ENCODE measurements around the gene CDH16.
"Not testable (repeated sequence)": the region's sequence is repeated elsewhere in the genome, so short reads cannot be mapped to it uniquely, and the experiment has no call there.

The CDH16 gene

DNA sequence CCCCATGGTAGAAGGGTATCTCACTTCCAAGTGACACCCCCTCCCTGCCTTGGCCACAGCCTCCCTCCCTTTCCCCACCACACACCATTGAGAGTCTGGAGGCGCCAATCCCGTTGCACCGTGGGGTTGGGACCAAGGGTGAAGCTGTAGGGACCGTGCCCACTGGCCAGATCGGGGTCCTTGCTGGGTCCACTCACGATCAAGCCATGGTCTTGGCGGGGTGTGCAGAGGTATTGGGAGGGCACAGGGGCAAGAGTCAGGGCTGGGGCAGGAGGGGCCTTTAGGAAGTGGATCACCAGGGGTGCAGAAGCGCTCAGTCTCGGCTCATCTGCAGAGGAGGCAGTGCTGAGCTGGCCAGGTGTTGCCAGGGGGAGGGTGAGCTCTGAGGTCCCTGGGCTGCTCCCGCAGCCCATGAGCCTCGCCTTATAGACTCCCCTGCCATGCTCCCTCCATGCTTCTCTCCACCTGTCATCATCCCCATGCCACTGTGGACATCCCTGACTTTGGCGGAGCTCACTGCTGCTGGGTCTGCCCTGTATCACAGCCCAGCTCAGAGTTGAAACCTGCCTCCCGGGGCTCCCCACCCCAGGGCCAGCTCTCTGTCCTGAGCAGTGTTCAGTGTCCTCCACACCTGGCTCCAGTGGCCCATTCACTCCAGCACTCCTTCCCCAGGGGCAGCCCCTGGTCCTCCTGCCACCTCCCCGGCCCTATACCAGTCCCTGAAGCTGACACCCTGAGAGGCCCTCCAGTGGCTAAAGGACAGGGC lies 8.3 kb downstream of the CDH16 start:
- no peak for DNase-seq

DNA sequence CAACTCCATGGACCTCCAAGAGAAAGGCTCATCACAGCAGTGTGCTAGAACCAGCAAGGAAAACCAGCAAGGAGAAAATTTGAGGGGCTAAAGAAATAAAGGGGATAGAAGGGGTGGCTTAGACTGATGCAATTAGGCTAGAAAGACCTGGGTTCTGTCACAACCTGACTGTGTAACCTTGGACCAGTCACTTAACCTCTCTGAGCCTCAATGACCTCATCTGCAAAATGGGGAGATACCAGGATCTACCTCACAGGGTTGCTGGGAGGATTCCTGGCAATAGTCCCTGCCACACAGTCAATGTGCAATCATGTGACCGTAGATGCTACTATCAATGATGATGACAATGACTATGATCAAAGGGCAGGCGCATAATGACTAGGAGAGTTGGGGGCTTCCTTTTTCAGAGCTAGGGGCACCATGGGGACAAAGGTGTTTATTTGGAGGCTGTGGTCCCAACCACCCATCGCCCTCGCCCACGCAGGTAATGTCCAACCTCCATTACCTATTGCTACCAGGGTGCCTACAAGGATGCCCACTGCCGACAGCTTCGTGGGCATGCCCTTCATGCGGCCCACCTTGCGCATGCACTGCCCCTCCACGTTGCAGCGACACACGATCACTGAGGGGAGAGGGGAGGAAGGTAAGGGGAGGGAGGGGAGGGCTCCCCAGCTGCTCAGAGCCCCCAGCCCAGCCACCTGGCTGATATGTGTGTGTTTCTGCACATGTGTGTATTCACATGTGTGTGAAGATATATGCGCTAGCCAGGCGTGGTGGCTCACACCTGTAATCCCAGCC lies 9.7 kb downstream of the CDH16 start:
- no peak for DNase-seq

DNA sequence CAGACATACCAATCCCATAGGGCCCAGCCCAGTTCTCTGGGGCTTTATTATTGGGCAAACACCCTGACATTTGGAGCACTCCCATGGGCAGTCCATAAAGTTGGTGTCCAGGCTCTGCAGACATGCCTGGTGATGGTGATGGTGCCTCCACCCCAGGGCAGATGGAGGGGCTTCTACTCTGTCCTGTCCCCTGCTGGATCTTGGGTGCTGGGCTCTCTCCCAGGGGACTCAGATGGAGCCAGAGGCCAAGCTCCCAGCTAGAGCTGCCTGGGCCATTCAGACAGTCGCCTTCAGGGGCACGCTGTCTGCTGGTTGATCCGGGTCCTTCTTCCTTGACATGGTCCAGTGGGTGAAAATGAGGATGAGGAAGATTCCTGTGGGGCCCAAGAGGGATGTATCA lies 10.6 kb downstream of the CDH16 start:
- no peak for DNase-seq

DNA sequence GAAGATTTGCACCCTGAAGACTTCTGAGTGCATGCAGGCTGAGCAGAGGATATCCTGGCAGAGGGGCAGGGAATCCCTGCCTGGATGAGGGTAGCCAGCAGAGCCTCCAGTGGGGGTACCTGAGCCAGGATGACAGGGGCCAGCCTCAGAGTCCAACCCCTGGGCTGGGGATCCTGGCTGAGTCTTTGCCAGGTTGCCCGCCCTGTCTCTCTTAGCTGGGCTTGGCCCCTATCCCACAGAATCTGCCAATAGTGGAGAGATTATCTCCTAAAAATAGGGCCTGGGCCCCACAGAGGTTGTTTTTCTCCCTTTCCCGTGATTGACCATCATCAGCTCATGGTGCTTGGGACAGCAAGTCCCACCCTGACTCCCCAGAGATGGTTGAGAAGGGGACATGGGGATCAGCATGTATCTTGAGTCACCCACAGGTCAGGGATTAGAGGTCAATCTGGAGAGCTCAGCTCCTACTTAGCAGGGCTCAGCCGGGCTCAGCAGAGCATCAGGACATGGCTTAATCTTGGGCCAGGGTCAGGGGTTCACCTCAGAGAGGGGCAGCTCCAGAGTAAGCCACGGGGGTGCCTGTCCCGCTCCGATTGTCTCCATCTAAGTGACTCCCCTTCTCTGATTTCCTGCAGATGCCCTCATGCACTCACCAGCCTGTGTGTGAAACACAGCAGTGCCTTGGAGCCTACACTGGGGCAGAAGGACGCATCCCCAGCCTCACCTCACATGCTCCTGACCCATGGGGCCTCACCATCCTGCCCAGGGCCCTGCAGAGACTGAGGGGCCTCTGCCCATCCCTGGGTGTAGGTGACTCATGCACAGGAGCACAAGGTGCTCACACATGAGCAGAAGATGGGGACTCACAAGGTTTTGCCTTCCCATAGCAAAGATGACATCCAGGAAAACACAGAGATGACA lies 11.5 kb downstream of the CDH16 start:
- no peak for DNase-seq

DNA sequence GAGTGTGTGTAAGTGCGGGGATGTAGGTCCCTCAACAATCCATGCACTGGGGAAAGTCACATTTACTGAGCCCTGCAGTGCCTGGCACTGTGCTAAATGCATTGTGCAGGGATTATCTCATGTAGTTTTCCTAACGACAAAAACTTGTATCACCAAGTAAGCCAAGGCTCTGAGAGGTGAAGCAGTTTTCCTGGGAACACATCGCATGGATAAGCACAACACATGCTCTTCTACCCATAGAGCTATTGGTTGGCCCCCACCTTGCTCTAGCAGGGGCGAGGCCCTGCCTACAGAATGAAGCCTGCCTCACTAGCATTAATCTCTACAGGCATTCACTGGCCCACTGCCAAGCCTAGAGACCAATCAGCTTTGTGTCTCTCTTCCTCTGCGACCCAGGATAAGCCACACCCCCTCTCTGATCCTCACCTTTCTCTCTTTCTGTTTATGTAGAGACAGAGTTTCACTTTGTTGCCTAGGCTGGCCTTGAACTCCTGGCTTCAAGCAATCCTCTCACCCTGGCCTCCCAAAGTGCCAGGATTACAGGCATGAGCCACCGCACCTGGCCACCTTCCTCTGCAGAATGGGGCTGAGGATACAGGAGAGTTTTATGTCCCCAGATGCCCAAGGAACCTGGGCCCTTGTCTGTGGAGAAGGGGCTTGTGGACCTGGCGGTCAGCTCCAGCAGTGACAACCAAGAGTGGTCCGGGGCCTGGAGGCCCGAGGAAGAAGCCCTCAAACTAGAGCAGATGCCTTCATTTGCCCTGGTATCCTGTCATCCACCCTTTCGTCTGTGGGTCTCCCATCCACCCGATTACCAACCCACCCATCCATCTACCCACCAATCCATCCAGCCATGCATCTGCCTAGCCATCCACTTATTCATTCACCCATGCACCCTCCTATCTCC lies 12.8 kb downstream of the CDH16 start:
- DNase-seq = no peak

DNA sequence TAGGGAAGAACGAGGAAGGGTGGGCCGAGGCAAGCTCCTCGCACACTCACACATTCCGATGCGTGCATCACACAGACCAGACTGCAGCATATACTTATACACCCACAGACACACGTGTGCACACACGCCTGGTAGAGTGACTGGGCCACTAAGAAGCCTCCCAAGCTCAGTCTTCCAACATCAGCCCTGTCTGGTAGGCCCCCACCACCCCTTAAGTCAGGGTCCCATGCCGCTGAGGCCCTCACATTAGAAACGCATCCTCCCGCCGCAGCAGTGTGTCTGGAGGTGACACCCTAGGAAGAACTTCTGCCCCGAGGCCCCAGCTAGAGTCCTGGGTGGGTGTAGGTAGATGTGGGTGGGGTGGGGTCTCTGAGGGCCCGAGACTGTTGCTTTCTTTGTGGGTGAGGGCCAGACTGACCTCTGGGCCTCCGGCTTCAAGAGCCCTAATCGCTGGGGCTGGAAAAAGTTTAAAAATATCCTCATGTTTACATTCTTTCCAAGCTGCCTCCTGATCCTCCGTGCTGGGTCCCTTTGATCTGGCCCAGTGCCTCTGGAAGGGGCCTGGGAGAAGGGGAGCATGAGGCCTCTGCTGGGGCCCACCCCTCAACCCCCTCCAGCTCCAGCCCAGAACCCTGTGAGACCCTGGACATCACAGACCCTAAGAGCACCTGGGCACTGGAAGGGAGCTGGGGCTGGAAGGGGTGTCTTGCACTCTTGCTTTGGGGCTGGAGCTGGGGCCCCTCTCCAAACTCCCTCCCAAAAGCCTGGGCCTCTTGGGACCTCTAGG lies 13.6 kb downstream of the CDH16 start:
- no peak for DNase-seq

DNA sequence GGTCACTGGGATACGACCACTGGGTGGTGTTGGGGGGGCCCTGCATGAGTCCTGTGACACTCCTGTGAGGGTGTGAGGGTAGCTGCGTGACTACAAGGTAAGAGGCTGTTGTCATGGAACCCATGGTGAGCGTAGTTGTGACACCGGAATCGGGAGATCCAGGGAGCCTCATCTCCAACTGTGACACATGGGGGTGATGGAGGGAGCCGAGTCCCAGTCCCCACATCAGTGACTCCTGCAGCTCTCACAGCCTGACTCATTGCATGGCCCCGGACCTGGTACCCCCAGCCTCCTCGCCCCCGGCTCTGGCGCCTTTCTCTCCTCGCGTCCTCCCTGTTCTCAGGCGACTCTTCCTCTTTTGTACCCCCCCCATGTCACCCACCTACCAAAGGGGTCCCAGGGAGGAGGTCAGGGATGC lies 14.2 kb downstream of the CDH16 start:
- DNase-seq = no peak

DNA sequence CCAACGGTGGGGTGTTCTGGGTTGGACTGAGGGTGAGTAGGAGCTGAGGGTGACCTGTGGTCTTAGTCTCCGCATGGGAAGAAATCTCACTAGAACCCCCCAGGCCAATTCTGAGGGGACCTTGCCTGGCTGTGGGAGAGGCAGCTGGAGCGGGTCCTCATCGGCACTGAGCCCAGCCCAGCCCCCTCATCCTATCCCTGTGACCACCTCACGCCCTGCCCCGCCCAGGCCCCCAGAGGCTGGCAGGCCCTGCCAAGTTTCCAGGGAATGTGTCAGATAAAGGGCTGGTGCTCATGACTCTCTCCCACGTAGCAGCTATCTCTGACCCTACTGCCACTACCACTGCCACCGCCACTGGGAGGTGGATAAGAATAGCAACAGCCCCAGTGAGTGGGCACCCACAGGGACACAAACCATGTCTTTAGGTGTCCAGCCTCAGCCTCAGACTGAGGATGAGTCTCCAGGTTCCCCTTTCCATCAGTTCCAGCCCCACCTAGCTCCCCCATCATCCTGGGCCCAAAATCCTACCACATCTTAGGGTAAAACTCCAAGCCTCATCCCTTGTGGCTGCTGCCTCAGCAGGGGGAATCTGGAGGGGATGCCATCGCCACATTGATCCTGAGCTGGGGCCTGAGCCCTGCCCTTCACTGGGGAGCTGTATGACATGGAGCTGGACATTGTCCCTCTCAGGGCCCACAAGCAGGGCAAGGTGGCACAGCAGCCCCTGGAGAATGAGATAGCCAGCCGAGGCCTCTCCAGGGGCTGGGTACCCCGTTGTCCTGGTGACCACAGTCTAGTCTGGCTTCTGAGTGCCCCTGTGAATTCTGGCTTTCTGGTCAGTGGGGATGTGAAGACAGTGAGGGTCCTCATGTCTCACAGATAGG lies 14.9 kb downstream of the CDH16 start:
- DNase-seq = no peak

DNA sequence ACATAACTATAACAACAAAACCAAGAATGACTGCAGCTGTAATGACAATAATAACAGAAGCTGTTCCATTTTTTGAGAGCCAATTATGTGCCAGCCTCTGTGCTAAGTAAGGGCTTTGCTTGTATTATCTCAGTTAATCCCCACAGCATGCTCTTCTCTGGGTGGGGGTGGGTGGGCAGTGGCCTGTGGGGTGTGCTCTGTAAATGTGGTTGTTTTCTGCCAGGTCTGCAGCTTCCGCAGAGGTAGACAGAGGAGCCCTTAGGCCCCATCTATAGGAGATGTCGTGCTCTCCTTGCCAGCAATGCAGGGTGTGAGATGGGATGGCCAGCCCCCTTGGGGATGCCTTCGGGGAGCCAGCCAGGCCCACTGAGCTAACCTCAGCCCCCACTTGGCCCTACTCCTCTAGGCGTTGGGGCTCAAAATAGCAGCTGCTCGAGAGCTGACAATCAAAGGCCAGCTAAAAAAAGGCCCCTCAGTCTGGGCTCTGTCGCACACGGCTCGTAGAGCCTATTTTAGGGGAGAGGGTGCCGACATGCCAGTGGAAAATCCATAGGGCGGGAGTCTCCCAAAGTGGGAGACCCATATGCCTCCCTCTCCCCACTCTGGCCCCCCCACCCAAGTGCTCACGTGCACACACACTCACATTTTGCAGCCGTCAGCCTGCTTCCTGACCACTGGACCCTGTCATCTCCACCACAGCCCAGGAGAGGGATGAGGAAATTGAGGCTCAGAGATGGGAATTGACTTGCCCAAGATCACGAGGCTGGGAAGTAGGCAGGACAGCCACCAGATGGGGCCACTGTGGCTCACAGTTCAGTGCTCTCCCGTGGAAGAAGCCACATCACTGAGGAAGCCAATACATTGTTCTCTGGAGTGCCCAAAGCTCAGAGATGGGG lies 15.8 kb downstream of the CDH16 start:
- no peak for DNase-seq

DNA sequence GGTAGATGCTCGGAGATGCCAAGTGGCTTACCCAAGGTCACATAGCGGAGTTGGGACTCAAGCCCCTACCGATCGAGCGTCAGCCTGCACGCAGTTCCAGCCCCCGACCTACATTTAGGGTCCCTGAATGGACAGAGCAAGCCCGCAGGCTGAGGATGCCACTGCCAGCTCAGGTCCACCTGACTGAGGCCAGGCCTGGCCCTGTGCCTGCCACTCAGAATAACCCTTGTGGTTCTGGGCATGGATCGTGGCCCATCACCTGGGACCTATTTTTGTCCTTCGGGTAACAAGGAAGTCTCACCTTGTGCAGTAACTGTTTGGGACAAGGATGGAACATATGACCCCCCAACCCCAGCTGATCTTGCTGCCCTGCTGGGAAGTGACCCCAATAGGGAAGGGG lies 17.1 kb downstream of the CDH16 start:
- no peak for DNase-seq

DNA sequence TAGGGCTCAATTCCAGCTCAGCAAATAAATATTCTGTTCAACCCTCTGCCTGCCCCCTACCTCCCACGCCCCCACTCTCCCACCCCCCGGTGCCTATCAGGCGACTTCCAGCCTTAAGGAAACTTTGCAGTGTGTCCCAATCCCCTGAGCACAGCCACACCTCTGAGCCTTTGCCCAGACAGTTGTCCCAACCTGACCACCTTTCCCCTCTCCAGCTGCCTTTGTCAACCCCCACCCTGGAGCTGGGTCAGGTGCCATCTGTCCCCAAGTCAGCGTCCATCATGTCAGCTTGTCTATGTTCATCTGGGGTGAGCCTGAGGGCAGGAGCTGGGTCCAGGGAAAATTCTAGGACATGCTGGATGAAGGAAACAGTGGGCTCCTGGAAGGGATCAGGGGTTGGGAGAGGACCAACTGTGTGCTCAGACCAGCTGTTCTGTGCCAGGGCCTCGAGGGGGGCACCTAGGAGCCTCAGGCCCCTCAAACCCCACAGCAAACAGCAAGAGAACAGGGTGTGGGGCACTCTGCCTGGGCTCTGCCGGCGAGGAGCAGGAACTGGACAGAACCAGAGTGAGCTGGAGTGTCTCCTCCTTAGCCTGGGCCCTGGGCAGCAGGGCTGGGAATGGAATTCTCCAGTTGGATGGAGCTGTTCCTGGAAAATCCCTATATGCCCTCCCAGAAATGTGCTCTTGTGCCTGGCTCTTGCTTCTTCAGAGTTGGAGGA lies 17.8 kb downstream of the CDH16 start:
- DNase-seq = no peak

DNA sequence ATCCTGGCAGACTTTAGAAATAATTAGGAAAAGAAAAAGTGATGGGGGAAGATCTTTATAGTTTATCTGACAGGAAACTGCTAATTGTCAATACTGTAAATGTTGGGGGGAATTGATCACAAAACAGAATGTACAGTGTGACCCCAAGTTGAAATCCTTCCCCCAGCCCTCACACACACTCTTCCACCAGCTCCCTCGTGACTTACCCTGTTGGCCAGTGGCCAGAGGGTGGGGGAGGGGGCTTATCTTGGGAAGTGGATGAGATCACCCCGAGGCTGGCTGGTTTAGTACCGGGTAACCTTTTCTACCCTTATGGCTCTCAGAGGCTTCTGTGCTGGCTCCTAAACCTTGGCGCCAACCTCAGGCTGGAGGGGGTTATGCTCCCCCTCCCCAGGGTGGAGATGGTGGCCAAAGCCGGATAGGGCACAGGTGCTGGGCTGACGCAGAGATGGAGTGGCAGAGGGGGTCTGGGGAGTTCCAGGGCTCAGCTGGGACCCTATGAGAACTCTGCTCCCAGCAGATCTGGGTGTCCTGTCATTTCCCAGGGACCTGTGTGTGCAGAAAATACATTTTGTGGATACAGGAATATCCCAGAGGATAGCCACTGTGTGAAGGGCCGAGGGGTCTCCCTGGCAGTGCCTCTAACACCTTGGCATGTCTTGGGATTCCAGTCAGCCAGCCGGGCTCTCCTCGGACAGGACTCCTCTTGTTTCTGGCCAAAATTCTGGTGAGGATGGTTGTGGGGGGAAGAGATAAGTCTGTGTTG lies 18.6 kb downstream of the CDH16 start:
- DNase-seq = no peak

DNA sequence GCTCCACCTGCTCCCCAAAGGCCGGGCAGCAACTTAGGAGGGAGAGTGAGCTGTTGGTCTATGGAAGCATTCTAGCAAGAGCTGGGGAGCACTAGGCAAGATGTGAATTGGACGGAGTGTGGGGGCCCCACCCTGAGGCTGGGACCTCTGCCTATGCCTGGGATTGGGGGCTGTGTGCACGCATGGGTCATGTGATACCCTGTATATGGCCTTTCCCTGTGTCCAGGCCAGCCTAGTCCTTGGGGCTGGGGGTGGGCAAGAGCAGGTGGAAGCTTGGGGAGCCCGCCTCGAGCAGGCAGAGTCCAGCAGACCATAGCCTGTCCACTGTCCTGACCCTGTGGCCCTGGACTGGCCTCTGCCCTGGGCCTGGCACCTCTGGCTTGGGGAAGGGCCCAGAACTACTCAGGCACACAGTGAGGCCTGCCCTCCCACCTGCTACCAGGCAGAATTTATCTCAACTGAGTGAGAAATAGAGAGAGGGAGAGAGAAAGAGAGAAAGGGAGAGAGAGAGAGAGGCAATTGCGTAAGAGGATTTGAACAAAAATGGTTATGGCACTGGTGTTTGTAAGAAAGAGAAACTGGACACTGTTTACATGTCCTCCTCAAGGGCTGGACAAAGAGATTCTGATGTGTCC lies 19.3 kb downstream of the CDH16 start:
- no peak for DNase-seq

DNA sequence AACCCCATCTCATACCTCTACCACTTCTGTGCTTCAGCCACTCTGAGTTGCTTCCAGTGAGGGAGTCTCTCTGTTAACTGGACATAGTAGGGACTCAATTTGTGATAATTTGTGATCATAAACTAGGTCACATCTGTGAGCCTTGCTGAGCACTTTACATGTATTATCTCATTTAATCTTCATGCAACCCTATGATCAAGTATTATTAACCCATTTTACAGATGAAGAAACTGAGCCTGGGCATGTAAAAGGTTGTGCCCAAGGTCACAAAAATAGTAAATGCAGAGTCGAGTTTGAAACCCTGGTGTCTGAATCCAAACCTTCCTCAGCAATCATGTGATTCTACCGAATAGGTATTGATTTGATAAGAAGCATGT lies 19.8 kb downstream of the CDH16 start:
- no peak for DNase-seq

DNA sequence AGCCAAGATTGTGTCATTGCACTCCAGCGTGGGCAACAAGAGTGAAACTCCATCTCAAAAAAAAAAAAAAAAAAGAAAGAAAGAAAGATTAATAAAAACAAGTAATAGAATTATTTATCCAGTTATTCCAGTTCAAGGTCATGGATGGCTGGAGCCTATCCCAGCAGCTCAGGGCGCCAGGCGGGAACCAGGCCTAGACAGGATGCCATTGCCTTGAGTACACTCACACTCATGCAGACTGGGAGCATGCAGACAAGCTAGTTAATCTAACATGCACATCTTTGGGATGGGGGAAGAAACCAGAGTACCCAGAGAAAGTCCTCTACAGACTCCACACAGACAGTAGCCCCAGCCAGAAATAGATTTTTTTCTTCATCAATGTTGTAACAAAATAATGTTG lies 20.5 kb downstream of the CDH16 start:
- no peak for DNase-seq

DNA sequence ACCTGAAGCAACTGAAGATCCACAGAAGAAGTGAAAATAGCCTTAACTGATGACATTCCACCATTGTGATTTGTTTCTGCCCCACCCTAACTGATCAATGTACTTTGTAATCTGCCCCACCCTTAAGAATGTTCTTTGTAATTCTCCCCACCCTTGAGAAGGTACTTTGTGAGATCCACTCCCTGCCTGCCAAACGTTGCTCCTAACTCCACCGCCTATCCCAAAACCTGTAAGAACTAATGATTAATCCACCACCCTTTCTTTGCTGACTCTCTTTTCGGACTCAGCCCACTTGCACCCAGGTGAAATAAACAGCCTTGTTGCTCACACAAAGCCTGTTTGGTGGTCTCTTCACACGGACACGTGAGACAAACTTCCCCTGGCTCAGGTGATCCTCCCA lies 22.0 kb downstream of the CDH16 start:
- not testable (repeated sequence) for DNase-seq

DNA sequence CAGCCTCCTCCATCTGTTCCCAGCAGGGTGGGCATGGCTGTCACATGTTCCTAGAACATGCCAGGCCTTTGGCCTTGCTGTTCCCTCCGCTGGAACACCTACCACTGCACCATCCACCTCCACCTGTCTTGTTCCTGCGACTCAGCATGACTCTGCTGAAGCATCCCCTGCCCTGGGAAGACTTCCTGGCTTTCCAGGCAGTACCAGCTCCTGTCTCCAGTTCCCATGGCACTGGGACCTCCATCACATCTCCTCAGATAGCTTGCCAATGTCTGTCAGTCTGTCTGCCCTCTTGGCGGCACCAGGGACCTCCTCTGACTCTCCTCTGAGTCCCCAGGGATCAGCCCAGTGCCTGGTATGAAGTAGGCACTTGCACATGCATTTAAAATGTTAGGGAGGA lies 22.7 kb downstream of the CDH16 start:
- no peak for DNase-seq

DNA sequence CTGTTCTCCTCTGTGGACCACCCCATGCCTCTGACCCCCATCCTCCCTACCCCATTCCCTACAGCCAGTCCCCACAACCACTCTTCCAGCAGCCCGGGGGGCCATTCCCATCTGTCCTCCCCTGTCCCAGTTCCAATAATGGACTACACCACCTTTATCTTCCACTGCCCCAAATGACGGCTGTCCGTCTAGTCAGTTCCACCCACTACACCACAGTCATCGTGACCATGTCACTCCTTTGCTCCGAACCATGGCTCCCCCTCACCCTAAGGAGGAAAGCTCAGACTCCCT lies 23.1 kb downstream of the CDH16 start:
- DNase-seq = no peak
